DOHH2 (cell line): ENCODE measurements around the gene ZZZ3.
"Not testable (repeated sequence)": the region's sequence is repeated elsewhere in the genome, so short reads cannot be mapped to it uniquely, and the experiment has no call there.

ENCODE experiments used
- H3F3A ChIP-seq: fragments of 200-600 bp; sonication (generic), shearing (Covaris generic); 2 replicates; pipeline ENCODE4 v1.6.0; 2016; ENCODE audit warnings: antibody characterized with exemption, mild to moderate bottlenecking; ENCODE audit not compliant: control insufficient read depth, insufficient read depth
- H3K27ac ChIP-seq: fragments of 200-600 bp; sonication (generic); 2 replicates; pipeline ENCODE4 v1.5.1; 2014; ENCODE audit warnings: low read depth, mild to moderate bottlenecking, low read length, moderate library complexity
- H3K27me3 ChIP-seq: fragments of 200-600 bp; sonication (generic); 2 replicates; pipeline ENCODE4 v1.6.1; 2014; ENCODE audit warnings: mild to moderate bottlenecking, low read length, mixed read lengths; ENCODE audit not compliant: control insufficient read depth
- H3K36me3 ChIP-seq: fragments of 200-600 bp; sonication (generic); 2 replicates; pipeline ENCODE4 v1.6.1; 2014; ENCODE audit warnings: mild to moderate bottlenecking, low read length, moderate library complexity, mixed read lengths; ENCODE audit not compliant: control insufficient read depth
- H3K4me1 ChIP-seq: fragments of 200-600 bp; sonication (generic); 2 replicates; pipeline ENCODE4 v1.6.1; 2014; ENCODE audit warnings: mild to moderate bottlenecking, low read length, mixed read lengths; ENCODE audit not compliant: control insufficient read depth
- H3K4me2 ChIP-seq: fragments of 200-600 bp; sonication (generic); 2 replicates; pipeline ENCODE4 v1.6.0; 2014; ENCODE audit warnings: mild to moderate bottlenecking, low read length, moderate library complexity
- H3K4me3 ChIP-seq: fragments of 200-600 bp; sonication (generic); 2 replicates; pipeline ENCODE4 v1.5.1; 2014; ENCODE audit warnings: mild to moderate bottlenecking, low read length, mixed read lengths
- H3K79me2 ChIP-seq: fragments of 200-600 bp; sonication (generic); 2 replicates; pipeline ENCODE4 v1.6.1; 2014; ENCODE audit warnings: mild to moderate bottlenecking, low read length, mixed read lengths; ENCODE audit not compliant: control insufficient read depth
- H3K9me2 ChIP-seq: fragments of 200-600 bp; sonication (generic); replicated peaks from 2 replicates; pipeline ENCODE4 v1.6.1; 2014; ENCODE audit warnings: mild to moderate bottlenecking, low read length, mixed read lengths; ENCODE audit not compliant: control insufficient read depth
- H3K9me3 ChIP-seq: fragments of 200-600 bp; sonication (generic); 2 replicates; pipeline ENCODE4 v1.6.1; 2014; ENCODE audit warnings: antibody characterized with exemption, low read length, mixed read lengths; ENCODE audit not compliant: control insufficient read depth, insufficient read depth
- H4K20me1 ChIP-seq: fragments of 200-600 bp; sonication (generic); 2 replicates; pipeline ENCODE4 v1.6.0; 2014; ENCODE audit warnings: low read depth, mild to moderate bottlenecking, antibody characterized with exemption, low read length, moderate library complexity; ENCODE audit not compliant: control insufficient read depth, insufficient read depth
- CTCF ChIP-seq: fragments of 200-600 bp; sonication (generic); IDR thresholded peaks from one replicate; pipeline ENCODE4 v1.5.1; 2014; ENCODE audit warnings: antibody characterized with exemption, mild to moderate bottlenecking, low read depth, low read length; ENCODE audit not compliant: poor library complexity, severe bottlenecking
- EZH2phosphoT487 ChIP-seq: fragments of 200-600 bp; sonication (generic); IDR thresholded peaks from 2 replicates; pipeline ENCODE4 v1.6.1; 2017; ENCODE audit warnings: borderline replicate concordance, mild to moderate bottlenecking, antibody characterized with exemption, low read length, moderate library complexity, mixed read lengths

The ZZZ3 gene

DNA sequence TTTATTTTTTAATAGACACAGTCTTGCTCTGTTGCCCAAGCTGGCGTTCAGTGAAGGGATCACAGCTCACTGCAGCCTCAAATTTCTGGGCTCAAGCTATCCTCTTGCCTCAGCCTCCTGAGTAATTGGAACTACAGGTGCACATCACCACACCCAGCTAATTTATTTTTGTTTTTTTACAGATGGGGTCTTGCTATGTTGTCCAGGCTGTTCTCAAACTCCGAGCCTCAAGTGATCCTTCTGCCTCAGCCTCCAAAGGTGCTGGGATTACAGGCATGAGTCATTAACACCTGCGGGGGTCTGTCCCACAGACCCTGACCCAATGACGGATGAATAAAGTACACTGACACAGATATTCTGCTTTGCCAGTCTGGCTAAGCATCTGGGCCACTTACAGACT is 33.6 kb upstream of the ZZZ3 start:
- peaks cover 57% of the 10 kb centered on the region for H3K36me3 ChIP-seq
- no peak overlapping the region for H3K27ac ChIP-seq
- no peak for TF ChIP-seq CTCF
- TF ChIP-seq EZH2phosphoT487 = no peak
- no peaks in the 10 kb centered on the region for H4K20me1 ChIP-seq
- no peak overlapping the region for H3K4me2 ChIP-seq
- no peak overlapping the region for H3K4me3 ChIP-seq
- no peaks in the 10 kb centered on the region for H3K4me1 ChIP-seq
- H3K9me2 ChIP-seq = no peaks in the 10 kb centered on the region
- no peaks in the 10 kb centered on the region for H3K9me3 ChIP-seq
- no peaks in the 10 kb centered on the region for H3K79me2 ChIP-seq
- H3F3A ChIP-seq = no peaks in the 10 kb centered on the region
- H3K27me3 ChIP-seq = no peaks in the 10 kb centered on the region

DNA sequence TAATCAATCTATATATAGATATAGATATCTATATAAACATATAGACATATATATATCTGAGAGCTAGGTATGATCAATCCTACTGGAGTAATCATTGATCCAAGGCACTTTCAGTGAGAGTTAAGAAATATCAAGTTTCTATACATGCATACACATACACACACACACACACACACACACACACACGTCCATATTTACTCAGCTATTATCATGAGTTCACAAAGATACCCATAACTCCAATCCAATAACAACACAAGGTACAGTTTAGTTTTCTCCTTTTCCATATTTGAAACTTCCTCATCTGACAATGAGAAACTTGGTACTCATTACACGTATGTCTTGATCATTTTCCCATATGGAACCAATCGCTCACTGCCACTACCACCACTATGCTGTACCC is 27.3 kb upstream of the ZZZ3 start:
- Histone ChIP-seq H3K79me2 (no peaks in the 10 kb centered on the region), H3K36me3 (peaks cover 62% of the 10 kb centered on the region)
- TF ChIP-seq EZH2phosphoT487 = no peak
- TF ChIP-seq CTCF = no peak

GRCh38 chr1:77706321-77706720 is 23.9 kb upstream of the ZZZ3 start:
- no peaks in the 10 kb centered on the region for H3F3A ChIP-seq
- H3K36me3 ChIP-seq = peaks cover 35% of the 10 kb centered on the region
- no peak overlapping the region for H3K4me2 ChIP-seq
- no peaks in the 10 kb centered on the region for H3K9me3 ChIP-seq
- no peaks in the 10 kb centered on the region for H3K27me3 ChIP-seq
- no peaks in the 10 kb centered on the region for H3K9me2 ChIP-seq
- no peak overlapping the region for H3K4me3 ChIP-seq
- no peaks in the 10 kb centered on the region for H3K79me2 ChIP-seq
- no peaks in the 10 kb centered on the region for H4K20me1 ChIP-seq
- TF ChIP-seq EZH2phosphoT487 (no peak), CTCF (no peak)
- no peaks in the 10 kb centered on the region for H3K4me1 ChIP-seq
- no peak overlapping the region for H3K27ac ChIP-seq

More for the DNA sequence above, 27.3 kb upstream of the ZZZ3 start:
- Histone ChIP-seq H3K27me3 (no peaks in the 10 kb centered on the region), H3F3A (no peaks in the 10 kb centered on the region), H3K4me1 (no peaks in the 10 kb centered on the region), H3K9me2 (no peaks in the 10 kb centered on the region), H3K4me2 (no peak overlapping the region), H3K9me3 (no peaks in the 10 kb centered on the region), H3K4me3 (no peak overlapping the region), H3K27ac (no peak overlapping the region), H4K20me1 (no peaks in the 10 kb centered on the region)

DNA sequence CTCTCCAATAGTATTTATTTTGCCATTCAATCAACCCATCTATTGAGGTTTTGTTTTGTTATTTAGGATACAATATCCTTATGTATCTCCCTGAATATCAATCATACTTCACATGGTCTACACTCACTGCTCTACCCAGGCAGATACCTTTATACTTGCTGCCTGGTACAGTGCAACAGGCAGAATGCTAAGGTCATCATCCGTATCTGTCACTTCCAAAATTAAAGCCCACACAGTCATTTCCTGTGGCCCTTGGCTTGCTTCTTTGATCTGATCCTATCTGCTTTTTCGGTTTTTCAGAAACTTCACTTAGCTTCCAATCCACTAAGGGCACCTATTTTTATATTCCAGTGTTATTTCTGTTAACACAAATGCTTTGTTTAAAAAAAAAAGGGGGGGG is 22.3 kb upstream of the ZZZ3 start:
- H3K27ac ChIP-seq = no peak overlapping the region
- H3K27me3 ChIP-seq = no peaks in the 10 kb centered on the region
- H3K79me2 ChIP-seq = no peaks in the 10 kb centered on the region
- no peak overlapping the region for H3K4me2 ChIP-seq
- no peaks in the 10 kb centered on the region for H3K9me2 ChIP-seq
- H4K20me1 ChIP-seq = no peaks in the 10 kb centered on the region
- H3K36me3 ChIP-seq = peaks cover 21% of the 10 kb centered on the region
- no peak overlapping the region for H3K4me3 ChIP-seq
- H3K4me1 ChIP-seq = no peaks in the 10 kb centered on the region
- TF ChIP-seq CTCF (no peak), EZH2phosphoT487 (no peak)
- no peaks in the 10 kb centered on the region for H3K9me3 ChIP-seq
- H3F3A ChIP-seq = no peaks in the 10 kb centered on the region

GRCh38 chr1:77699673-77700072 is 17.2 kb upstream of the ZZZ3 start:
- not testable (repeated sequence) for H3K4me3 ChIP-seq, H3F3A ChIP-seq, H3K9me2 ChIP-seq, H3K79me2 ChIP-seq, H3K36me3 ChIP-seq, H3K9me3 ChIP-seq, H3K4me1 ChIP-seq, H3K27me3 ChIP-seq, H3K4me2 ChIP-seq, H3K27ac ChIP-seq, H4K20me1 ChIP-seq
